Tongue (tissue), 2 donors: ENCODE results near the gene NFXL1. TPM values are rescaled to one million over a fixed set of nuclear protein-coding genes. Genes with fewer than 3 reads are reported as not detected.
"Not testable (repeated sequence)": the region's sequence is repeated elsewhere in the genome, so short reads cannot be mapped to it uniquely, and the experiment has no call there.

Source experiments
- DNase-seq: peaks from one replicate; pipeline ENCODE4 v3.0.0-alpha.2; 2015
- total RNA-seq: library from RNA; depleted of rRNA; stranded (reverse); fragments of >200 nt; gene quantifications from one replicate; pipeline ENCODE4 v1.2.3, GENCODE V29; 2014

Gene NFXL1
- total RNA-seq, result 9.1 TPM

- peak; percentile 99 for DNase-seq
Measured at GRCh38 chr4:47914220-47914925, at the start of gene NFXL1. TSS of gene NFXL1 (minus strand) at chr4:47914583. CDS start at chr4:47914203, 380 bp downstream.

GRCh38 chr4:47954677-47955076, 40.3 kb upstream of the NFXL1 start:
- no peak for DNase-seq

GRCh38 chr4:47954245-47954644, 39.9 kb upstream of the NFXL1 start:
- DNase-seq, result no peak

- no peak for DNase-seq
Measured at GRCh38 chr4:47945930-47946726, 31.7 kb upstream of the NFXL1 start.

GRCh38 chr4:47942081-47942819, 27.9 kb upstream of the NFXL1 start:
- no peak for DNase-seq

GRCh38 chr4:47939456-47939855, 25.1 kb upstream of the NFXL1 start:
- no peak for DNase-seq

- no peak for DNase-seq
Measured at GRCh38 chr4:47936336-47936735, 22.0 kb upstream of the NFXL1 start.

- peak; percentile 65 for DNase-seq
Measured at GRCh38 chr4:47933840-47934239, 19.5 kb upstream of the NFXL1 start.

GRCh38 chr4:47930971-47931804, 16.8 kb upstream of the NFXL1 start:
- peak; percentile 10 for DNase-seq

- DNase-seq, result no peak
Measured at GRCh38 chr4:47929682-47930201, 15.4 kb upstream of the NFXL1 start.

GRCh38 chr4:47926667-47927258, 12.4 kb upstream of the NFXL1 start:
- DNase-seq, result peak; percentile 73

- not testable (repeated sequence) for DNase-seq
Measured at GRCh38 chr4:47923261-47923608, 8.9 kb upstream of the NFXL1 start.

- not testable (repeated sequence) for DNase-seq
Measured at GRCh38 chr4:47922436-47923260, 8.3 kb upstream of the NFXL1 start.

GRCh38 chr4:47917163-47917562, 2.8 kb upstream of the NFXL1 start:
- DNase-seq, result not testable (repeated sequence)

- DNase-seq, result no peak
Measured at GRCh38 chr4:47915378-47915777, 995 bp upstream of the NFXL1 start.

- DNase-seq, result no peak
Measured at GRCh38 chr4:47914926-47915237, 499 bp upstream of the NFXL1 start.

- DNase-seq, result peak; percentile 58
Measured at GRCh38 chr4:47913861-47914219, 543 bp downstream of the NFXL1 start.

- peak; percentile 10 for DNase-seq
Measured at GRCh38 chr4:47913330-47913729, 1.1 kb downstream of the NFXL1 start.

GRCh38 chr4:47907089-47907646, 7.2 kb downstream of the NFXL1 start:
- no peak for DNase-seq

GRCh38 chr4:47899639-47900038, 14.7 kb downstream of the NFXL1 start:
- DNase-seq, result no peak
